Measurements from ENCODE around the gene S100A11. TPM values are rescaled to one million over a fixed set of nuclear protein-coding genes. Genes with fewer than 3 reads are reported as not detected.

The S100A11 gene
- polyA plus RNA-seq, 1 of the 3 experiments (the other 2 are of a cell fraction) = 736 TPM

DNA sequence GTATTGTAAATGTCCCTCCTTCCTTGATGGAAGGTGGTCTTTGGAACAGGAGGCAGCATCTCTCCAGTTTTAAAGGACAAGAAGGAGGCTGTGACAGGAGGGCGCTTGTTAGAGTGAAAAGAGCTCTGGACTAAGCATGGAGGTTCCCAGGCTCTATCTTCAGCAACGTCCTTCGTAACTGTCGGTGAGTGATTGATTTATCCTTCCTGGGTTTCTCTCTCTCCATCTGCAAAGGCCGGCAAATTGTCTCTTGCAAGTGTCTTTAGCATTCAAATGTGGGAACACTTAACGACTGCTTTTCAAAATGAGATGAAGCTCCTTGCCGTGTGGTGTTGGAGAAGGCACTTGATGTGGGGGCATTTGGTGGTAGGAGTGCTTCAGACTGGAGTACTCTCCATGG, 15.2 kb downstream of the S100A11 start:
- Histone ChIP-seq H3F3A (replicated peaks; ENCODE audit: insufficient read depth) (peaks cover under 1% of the 10 kb centered on the region), H3K27me3 (ENCODE audit: insufficient read depth) (peaks cover 62% of the 10 kb centered on the region; the same call in 1 of the 2 replicates), H3K4me2 (no peak overlapping the region), H2AFZ (ENCODE audit: low read depth) (no peak overlapping the region), H3K27ac (ENCODE audit: low read depth in 2 of 2, low read length in 1 of 2) (no peak overlapping the region), H3K4me3 (ENCODE audit: low read depth in 2 of 2, low read length in 1 of 2) (no peak overlapping the region), H3K9me2 (no peaks in the 10 kb centered on the region), H3K79me2 (ENCODE audit: insufficient read depth) (no peaks in the 10 kb centered on the region), H3K4me1 (ENCODE audit: control insufficient read depth in 1 of 2, insufficient read depth in 2 of 2, low read depth in 1 of 2, low read length in 1 of 2) (no peaks in the 10 kb centered on the region), H3K9me3 (no peaks in the 10 kb centered on the region), H3K36me3 (replicated peaks in 1 of 2; ENCODE audit: control insufficient read depth in 1 of 2, insufficient read depth in 2 of 2, low read length in 1 of 2) (no peaks in the 10 kb centered on the region), H4K20me1 (ENCODE audit: insufficient read depth) (no peaks in the 10 kb centered on the region), H3K9ac (no peak overlapping the region)
- DNase-seq = no peak
- no peak for TF ChIP-seq GABPA (IDR thresholded peaks at IDR 0.05; ENCODE audit: low read depth)
- no peak for TF ChIP-seq NRF1 (IDR thresholded peaks at IDR 0.05; ENCODE audit: low read depth, low read length)
- no peak for TF ChIP-seq SIN3A (IDR thresholded peaks at IDR 0.05; ENCODE audit: borderline replicate concordance, low read depth, low read length)
- no peak for TF ChIP-seq EP300 (IDR thresholded peaks at IDR 0.05; ENCODE audit: borderline replicate concordance in 1 of 2, low read depth in 1 of 2, low read length in 1 of 2)
- TF ChIP-seq RCOR1 (IDR thresholded peaks at IDR 0.05; ENCODE audit: low read length) = no peak
- TF ChIP-seq GATA2 (CRISPR knock-in tag; IDR thresholded peaks at IDR 0.05) = no peak
- TF ChIP-seq TAF1 (IDR thresholded peaks at IDR 0.05; ENCODE audit: borderline replicate concordance, low read depth, low read length) = no peak
- TF ChIP-seq MEF2A (IDR thresholded peaks at IDR 0.05; ENCODE audit: borderline replicate concordance, low read depth) = no peak
- no peak for TF ChIP-seq FOSL2 (IDR thresholded peaks at IDR 0.05; ENCODE audit: borderline replicate concordance, low read depth)
- TF ChIP-seq, protein P1, sequence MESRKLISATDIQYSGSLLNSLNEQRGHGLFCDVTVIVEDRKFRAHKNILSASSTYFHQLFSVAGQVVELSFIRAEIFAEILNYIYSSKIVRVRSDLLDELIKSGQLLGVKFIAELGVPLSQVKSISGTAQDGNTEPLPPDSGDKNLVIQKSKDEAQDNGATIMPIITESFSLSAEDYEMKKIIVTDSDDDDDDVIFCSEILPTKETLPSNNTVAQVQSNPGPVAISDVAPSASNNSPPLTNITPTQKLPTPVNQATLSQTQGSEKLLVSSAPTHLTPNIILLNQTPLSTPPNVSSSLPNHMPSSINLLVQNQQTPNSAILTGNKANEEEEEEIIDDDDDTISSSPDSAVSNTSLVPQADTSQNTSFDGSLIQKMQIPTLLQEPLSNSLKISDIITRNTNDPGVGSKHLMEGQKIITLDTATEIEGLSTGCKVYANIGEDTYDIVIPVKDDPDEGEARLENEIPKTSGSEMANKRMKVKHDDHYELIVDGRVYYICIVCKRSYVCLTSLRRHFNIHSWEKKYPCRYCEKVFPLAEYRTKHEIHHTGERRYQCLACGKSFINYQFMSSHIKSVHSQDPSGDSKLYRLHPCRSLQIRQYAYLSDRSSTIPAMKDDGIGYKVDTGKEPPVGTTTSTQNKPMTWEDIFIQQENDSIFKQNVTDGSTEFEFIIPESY (IDR thresholded peaks at IDR 0.05; ENCODE audit: borderline replicate concordance, low read depth) = no peak
- TF ChIP-seq, protein P2, sequence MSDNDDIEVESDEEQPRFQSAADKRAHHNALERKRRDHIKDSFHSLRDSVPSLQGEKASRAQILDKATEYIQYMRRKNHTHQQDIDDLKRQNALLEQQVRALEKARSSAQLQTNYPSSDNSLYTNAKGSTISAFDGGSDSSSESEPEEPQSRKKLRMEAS (IDR thresholded peaks at IDR 0.05; ENCODE audit: low read depth) = no peak
- no peak for TF ChIP-seq TEAD4 (IDR thresholded peaks at IDR 0.05; ENCODE audit: borderline replicate concordance, insufficient read depth)
- POLR2A ChIA-PET = no interaction called here
- CTCF ChIA-PET = interaction anchor here (1.7 kb wide), 1 partner anchor 13 kb away, joined by 6 read pairs; no protein-coding TSS in a partner anchor
- 28% methylated on average over 7 of the region's 7 CpGs for WGBS (ENCODE audit: low lambda C conversion rate)

DNA sequence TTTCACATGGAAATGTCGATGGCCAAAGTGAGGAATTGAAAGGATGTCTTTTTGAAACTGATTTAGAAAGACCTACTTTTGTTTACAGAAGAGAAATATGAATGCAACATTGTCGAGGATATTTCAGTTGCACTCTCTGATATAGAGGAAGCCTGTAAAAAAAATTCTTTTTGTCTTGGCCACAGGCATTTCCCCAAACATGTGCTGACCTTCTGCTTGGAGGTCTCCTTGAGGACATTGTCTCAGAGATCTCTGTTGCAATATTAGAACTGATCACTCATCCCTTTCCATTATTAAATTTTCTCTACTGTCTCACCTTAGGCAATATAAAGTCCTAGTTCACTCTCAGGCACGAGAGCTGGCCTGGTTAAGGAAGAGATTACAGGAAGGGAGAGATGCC, 16.0 kb downstream of the S100A11 start:
- DNase-seq = no peak
- Histone ChIP-seq H3K9me3 (no peaks in the 10 kb centered on the region), H3K27me3 (ENCODE audit: insufficient read depth) (peaks cover 69% of the 10 kb centered on the region; the same call in 1 of the 2 replicates), H3K27ac (ENCODE audit: low read depth in 2 of 2, low read length in 1 of 2) (no peak overlapping the region), H3K4me1 (ENCODE audit: control insufficient read depth in 1 of 2, insufficient read depth in 2 of 2, low read depth in 1 of 2, low read length in 1 of 2) (no peaks in the 10 kb centered on the region), H4K20me1 (ENCODE audit: insufficient read depth) (no peaks in the 10 kb centered on the region), H3K79me2 (ENCODE audit: insufficient read depth) (no peaks in the 10 kb centered on the region), H3K4me3 (ENCODE audit: low read depth in 2 of 2, low read length in 1 of 2) (no peak overlapping the region), H3K9me2 (no peaks in the 10 kb centered on the region), H3K36me3 (replicated peaks in 1 of 2; ENCODE audit: control insufficient read depth in 1 of 2, insufficient read depth in 2 of 2, low read length in 1 of 2) (no peaks in the 10 kb centered on the region), H3K4me2 (no peak overlapping the region), H2AFZ (ENCODE audit: low read depth) (no peak overlapping the region), H3K9ac (no peak overlapping the region), H3F3A (replicated peaks; ENCODE audit: insufficient read depth) (no peaks in the 10 kb centered on the region)
- ChIA-PET CTCF (no interaction called here), POLR2A (no interaction called here)
- WGBS (ENCODE audit: low lambda C conversion rate) = 7% methylated on average over 3 of the region's 3 CpGs
- TF ChIP-seq, protein P3, sequence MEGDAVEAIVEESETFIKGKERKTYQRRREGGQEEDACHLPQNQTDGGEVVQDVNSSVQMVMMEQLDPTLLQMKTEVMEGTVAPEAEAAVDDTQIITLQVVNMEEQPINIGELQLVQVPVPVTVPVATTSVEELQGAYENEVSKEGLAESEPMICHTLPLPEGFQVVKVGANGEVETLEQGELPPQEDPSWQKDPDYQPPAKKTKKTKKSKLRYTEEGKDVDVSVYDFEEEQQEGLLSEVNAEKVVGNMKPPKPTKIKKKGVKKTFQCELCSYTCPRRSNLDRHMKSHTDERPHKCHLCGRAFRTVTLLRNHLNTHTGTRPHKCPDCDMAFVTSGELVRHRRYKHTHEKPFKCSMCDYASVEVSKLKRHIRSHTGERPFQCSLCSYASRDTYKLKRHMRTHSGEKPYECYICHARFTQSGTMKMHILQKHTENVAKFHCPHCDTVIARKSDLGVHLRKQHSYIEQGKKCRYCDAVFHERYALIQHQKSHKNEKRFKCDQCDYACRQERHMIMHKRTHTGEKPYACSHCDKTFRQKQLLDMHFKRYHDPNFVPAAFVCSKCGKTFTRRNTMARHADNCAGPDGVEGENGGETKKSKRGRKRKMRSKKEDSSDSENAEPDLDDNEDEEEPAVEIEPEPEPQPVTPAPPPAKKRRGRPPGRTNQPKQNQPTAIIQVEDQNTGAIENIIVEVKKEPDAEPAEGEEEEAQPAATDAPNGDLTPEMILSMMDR (IDR thresholded peaks at IDR 0.05) = no peak
- TF ChIP-seq, protein P2 (IDR thresholded peaks at IDR 0.05; ENCODE audit: low read depth) = no peak
- TF ChIP-seq EZH2phosphoT487 (IDR thresholded peaks at IDR 0.05; ENCODE audit: borderline replicate concordance, low read depth) (no peak), RAD21 (IDR thresholded peaks at IDR 0.05; ENCODE audit: low read length) (no peak), CHD2 (IDR thresholded peaks at IDR 0.05; ENCODE audit: low read length, partially characterized antibody) (no peak), SMC3 (IDR thresholded peaks at IDR 0.05; ENCODE audit: low read depth, low read length) (no peak), YY1 (IDR thresholded peaks at IDR 0.05; ENCODE audit: low read depth) (no peak), GATA2 (CRISPR knock-in tag; IDR thresholded peaks at IDR 0.05) (no peak), RXRA (IDR thresholded peaks at IDR 0.05; ENCODE audit: borderline replicate concordance, low read depth) (no peak), MEF2A (IDR thresholded peaks at IDR 0.05; ENCODE audit: borderline replicate concordance, low read depth) (no peak), TAF1 (IDR thresholded peaks at IDR 0.05; ENCODE audit: borderline replicate concordance, low read depth, low read length) (no peak), GABPA (IDR thresholded peaks at IDR 0.05; ENCODE audit: low read depth) (no peak), FOXJ3 (CRISPR knock-in tag; IDR thresholded peaks at IDR 0.05) (no peak), TCF12 (IDR thresholded peaks at IDR 0.05) (no peak), NRF1 (IDR thresholded peaks at IDR 0.05; ENCODE audit: low read depth, low read length) (no peak), ELF1 (IDR thresholded peaks at IDR 0.05) (no peak), NFIC (IDR thresholded peaks at IDR 0.05; ENCODE audit: borderline replicate concordance) (no peak)
- TF ChIP-seq, protein P4, sequence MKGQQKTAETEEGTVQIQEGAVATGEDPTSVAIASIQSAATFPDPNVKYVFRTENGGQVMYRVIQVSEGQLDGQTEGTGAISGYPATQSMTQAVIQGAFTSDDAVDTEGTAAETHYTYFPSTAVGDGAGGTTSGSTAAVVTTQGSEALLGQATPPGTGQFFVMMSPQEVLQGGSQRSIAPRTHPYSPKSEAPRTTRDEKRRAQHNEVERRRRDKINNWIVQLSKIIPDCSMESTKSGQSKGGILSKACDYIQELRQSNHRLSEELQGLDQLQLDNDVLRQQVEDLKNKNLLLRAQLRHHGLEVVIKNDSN (IDR thresholded peaks at IDR 0.05; ENCODE audit: borderline replicate concordance, low read depth) = no peak
